H1 (cell line): ENCODE data around the gene TRAPPC2L. TPM values are rescaled to one million over a fixed set of nuclear protein-coding genes. Genes with fewer than 3 reads are reported as not detected.

Experiments
- ASH2L ChIP-seq: fragments of 200-600, 300-600 bp; sonication (generic); IDR thresholded peaks from one replicate; pipeline ENCODE4 v1.7.1; 2017; ENCODE audit warnings: low read length
- ATF2 ChIP-seq: IDR thresholded peaks from 2 replicates; pipeline ENCODE4 v1.6.1; 2012; ENCODE audit warnings: low read length, inconsistent platforms
- BRCA1 ChIP-seq: IDR thresholded peaks from 2 replicates; pipeline ENCODE4 v1.6.1; 2012; ENCODE audit warnings: low read depth, low read length, improper control_type of control experiment
- CEBPB ChIP-seq: IDR thresholded peaks from 2 replicates; pipeline ENCODE4 v1.6.1; 2012; ENCODE audit warnings: low read depth, low read length
- CHD2 ChIP-seq: IDR thresholded peaks from 2 replicates; pipeline ENCODE4 v1.6.1; 2012; ENCODE audit warnings: low read length, improper control_type of control experiment
- CTBP2 ChIP-seq: IDR thresholded peaks from 2 replicates; pipeline ENCODE4 v1.7.0; 2011; ENCODE audit warnings: borderline replicate concordance, mild to moderate bottlenecking, moderate library complexity, mixed read lengths, low read length; ENCODE audit not compliant: insufficient read depth, insufficient read length
- CTCF ChIP-seq, 3 experiments: IDR thresholded peaks; 1 replicate in 2 of 3; 2 replicates in 1 of 3; pipeline versions ENCODE4 v1.5.1 to v1.6.1; 2011; ENCODE audit warnings: low read length in 3 of 3, mild to moderate bottlenecking in 3 of 3, inconsistent platforms in 2 of 3, low read depth in 1 of 3, moderate library complexity in 1 of 3; ENCODE audit not compliant: insufficient read depth in 1 of 3; ENCODE audit errors: control extremely low read depth in 1 of 3
- E2F6 ChIP-seq: IDR thresholded peaks from 2 replicates; pipeline ENCODE4 v1.6.1; 2012; ENCODE audit warnings: inconsistent platforms
- EGR1 ChIP-seq: IDR thresholded peaks from 2 replicates; pipeline ENCODE4 v1.6.1; 2011; ENCODE audit warnings: low read depth, low read length, borderline replicate concordance
- KDM1A ChIP-seq: fragments of 200-600, 300-600 bp; sonication (generic); IDR thresholded peaks from 2 replicates; pipeline ENCODE4 v1.7.1; 2016; ENCODE audit warnings: mild to moderate bottlenecking, low read length, borderline replicate concordance
- KDM4A ChIP-seq: IDR thresholded peaks from one replicate; pipeline ENCODE4 v1.7.1; 2012; ENCODE audit warnings: low read depth, mild to moderate bottlenecking, moderate library complexity, low read length, inconsistent platforms; ENCODE audit not compliant: severe bottlenecking
- KDM5A ChIP-seq: fragments of 200-600 bp; IDR thresholded peaks from 2 replicates; pipeline ENCODE4 v1.7.1; 2012; ENCODE audit warnings: mild to moderate bottlenecking, low read length, inconsistent platforms, mixed read lengths
- POLR2A ChIP-seq, 2 experiments: IDR thresholded peaks; 1 replicate in 1 of 2; 2 replicates in 1 of 2; pipeline ENCODE4 v1.6.1; 2011; ENCODE audit warnings: low read depth in 2 of 2, low read length in 2 of 2, mild to moderate bottlenecking in 2 of 2; ENCODE audit errors: control extremely low read depth in 1 of 2
- RAD21 ChIP-seq, 2 experiments: IDR thresholded peaks in 1 of 2; conservative IDR thresholded peaks in 1 of 2; 2 replicates each; pipeline ENCODE4 v1.6.1; 2011; ENCODE audit warnings: low read depth in 2 of 2, low read length in 2 of 2, improper control_type of control experiment in 1 of 2, inconsistent platforms in 1 of 2, mild to moderate bottlenecking in 1 of 2, moderate library complexity in 1 of 2
- RNF2 ChIP-seq: fragments of 200-900, 300-1000 bp; sonication (generic); IDR thresholded peaks from 2 replicates; pipeline ENCODE4 v1.7.1; 2016; ENCODE audit warnings: borderline replicate concordance, low read depth, mild to moderate bottlenecking, antibody characterized with exemption, low read length; ENCODE audit not compliant: poor library complexity, severe bottlenecking; ENCODE audit errors: missing control alignments
- SIRT6 ChIP-seq: IDR thresholded peaks from one replicate; pipeline ENCODE4 v1.7.1; 2012; ENCODE audit warnings: low read length, inconsistent platforms
- SP4 ChIP-seq: IDR thresholded peaks from 2 replicates; pipeline ENCODE4 v1.6.1; 2012; ENCODE audit warnings: low read length, inconsistent platforms
- TEAD4 ChIP-seq: IDR thresholded peaks from 2 replicates; pipeline ENCODE4 v1.6.1; 2012; ENCODE audit warnings: low read depth, low read length, inconsistent platforms, mixed read lengths
- ZNF274 ChIP-seq: IDR thresholded peaks from 2 replicates; pipeline ENCODE4 v1.7.0; 2012; ENCODE audit warnings: low read length, borderline replicate concordance; ENCODE audit errors: extremely low read depth
- polyA plus RNA-seq, 7 experiments: library from polyadenylated mRNA; depleted of rRNA in 3 of 7; stranded (reverse) in 5 of 7; unstranded in 2 of 7; fragments of >200 nt in 5 of 7; fragments of 200-250 nt in 2 of 7; gene quantifications; 1 replicate in 5 of 7; 2 replicates in 1 of 7; 4 replicates in 1 of 7; pipeline versions ENCODE4 v1.2.1 to v1.2.3, GENCODE V29; 2011 to 2013; ENCODE audit warnings: missing spikeins in 2 of 7, mixed read lengths in 2 of 7
- total RNA-seq: library from RNA; stranded (reverse); fragmentation: NEBNext Ultra II Directional; extraction: Animal tissue kit (Norgen Biotek cat#: 25700); gene quantifications from 2 replicates; pipeline ENCODE4 v1.2.1, GENCODE V29; 2021

Gene TRAPPC2L
- total and polyA plus RNA-seq, 2 of the 8 experiments (the other 6 are each of a cell fraction or from before 2014, with no cell fraction given): 98.7 to 133 TPM

GRCh38 chr16:88811769-88812512, 45.0 kb upstream of the TRAPPC2L start, which contains the start of gene APRT (continued):
- TF ChIP-seq RAD21 (IDR thresholded peaks at IDR 0.05 in 1 of 2, conservative IDR thresholded peaks at IDR 0.05 in 1 of 2; ENCODE audit: low read depth in 2 of 2, low read length in 2 of 2): peak; percentile 55 to 68
- peak; percentile 75 for TF ChIP-seq KDM4A
- TF ChIP-seq SP4: 0 out of 2 replicates have a peak, but pooled peaks have one; percentile 78
- TF ChIP-seq POLR2A (IDR thresholded peaks at IDR 0.05; ENCODE audit: control extremely low read depth in 1 of 2, low read depth in 2 of 2, low read length in 2 of 2): peak in 1 of 2 experiments; percentile 81; a peak in 2 of 3 replicates
- no peak for TF ChIP-seq CEBPB
- no peak for TF ChIP-seq ZNF274
- TF ChIP-seq RNF2: no peak
- TF ChIP-seq CTBP2: no peak
- peak; percentile 94 for TF ChIP-seq TEAD4
- TF ChIP-seq KDM5A: 0 out of 2 replicates have a peak, but pooled peaks have one; percentile 24
- TF ChIP-seq ATF2: no peak
- TF ChIP-seq EGR1: peak; percentile 71; the same call in 1 of the 2 replicates
- no peak for TF ChIP-seq BRCA1
- TF ChIP-seq ASH2L: no peak
- no peak for TF ChIP-seq KDM1A
- TF ChIP-seq SIRT6: no peak
- TF ChIP-seq CHD2: no peak
- TF ChIP-seq CTCF (IDR thresholded peaks at IDR 0.05; ENCODE audit: control extremely low read depth in 1 of 3, insufficient read depth in 1 of 3, low read depth in 1 of 3, low read length in 3 of 3): peak in 2 of 3 experiments; percentile 38 to 47; a peak in 2 of 4 replicates
- TF ChIP-seq E2F6: no peak; the same call in none of the 2 replicates
